ENCODE measurements around the gene CRLF1.

GRCh38 chr19:18620902-18621301 lies 14.3 kb upstream of the CRLF1 start:
- TF ChIP-seq CTCF (IDR thresholded peaks at IDR 0.05 in 4 of 5, conservative IDR thresholded peaks at IDR 0.05 in 1 of 5) (no peak), POLR2A (IDR thresholded peaks at IDR 0.05) (no peak)

Measured in gastrocnemius medialis (tissue), 4 donors.